ENCODE results near the gene MRPS34.

- TF ChIP-seq CTCF (IDR thresholded peaks at IDR 0.05 in 2 of 3, conservative IDR thresholded peaks at IDR 0.05 in 1 of 3; ENCODE audit: control insufficient read depth in 2 of 3, extremely low read depth in 1 of 3, insufficient read depth in 1 of 3, low read depth in 3 of 3, low read length in 3 of 3) (no peak), SMAD5 (IDR thresholded peaks at IDR 0.05; ENCODE audit: low read depth) (no peak), SIN3A (IDR thresholded peaks at IDR 0.05; ENCODE audit: low read depth, low read length) (no peak), EZH2 (IDR thresholded peaks at IDR 0.05; ENCODE audit: borderline replicate concordance, control insufficient read depth, low read depth, low read length) (no peak), ESRRA (IDR thresholded peaks at IDR 0.05; ENCODE audit: low read length) (no peak), MYC (IDR thresholded peaks at IDR 0.05; ENCODE audit: insufficient read depth, insufficient read length, insufficient replicate concordance, low read length, severe bottlenecking) (no peak), PAX5 (IDR thresholded peaks at IDR 0.05; ENCODE audit: borderline replicate concordance, low read depth, low read length) (no peak)
Observed at GRCh38 chr16:1726661-1727502, 46.1 kb downstream of the MRPS34 start.

Measured in GM12878 (cell line).